GM18502 (cell line): ENCODE measurements around the gene GGA3.
"Not testable (repeated sequence)": the region's sequence is repeated elsewhere in the genome, so short reads cannot be mapped to it uniquely, and the experiment has no call there.

ENCODE experiments used
- ATAC-seq: cut with Tn5 transposase; IDR thresholded peaks from one replicate; pipeline ENCODE4 v1.9.1; 2021; ENCODE audit warnings: mild to moderate bottlenecking; ENCODE audit not compliant: unreplicated experiment, poor library complexity

Gene GGA3

DNA sequence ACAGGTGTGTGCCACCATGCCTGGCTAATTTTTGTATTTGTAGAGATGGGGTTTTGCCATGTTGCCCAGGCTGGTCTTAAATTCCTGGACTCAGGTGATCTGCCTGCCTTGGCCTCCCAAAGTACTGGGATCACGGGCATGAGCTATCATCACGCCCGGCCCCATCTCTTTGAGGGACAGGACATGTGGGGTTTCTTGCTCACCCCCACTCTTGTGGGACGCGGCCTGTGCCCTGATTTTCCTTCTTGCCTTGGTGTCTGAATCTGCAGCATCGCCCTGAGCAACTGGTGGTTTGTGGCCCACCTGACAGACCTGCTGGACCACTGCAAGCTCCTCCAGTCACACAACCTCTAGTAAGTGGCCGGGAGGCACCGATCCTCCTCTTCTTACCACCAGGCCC lies 30.3 kb downstream of the GGA3 start:
- ATAC-seq: no peak

DNA sequence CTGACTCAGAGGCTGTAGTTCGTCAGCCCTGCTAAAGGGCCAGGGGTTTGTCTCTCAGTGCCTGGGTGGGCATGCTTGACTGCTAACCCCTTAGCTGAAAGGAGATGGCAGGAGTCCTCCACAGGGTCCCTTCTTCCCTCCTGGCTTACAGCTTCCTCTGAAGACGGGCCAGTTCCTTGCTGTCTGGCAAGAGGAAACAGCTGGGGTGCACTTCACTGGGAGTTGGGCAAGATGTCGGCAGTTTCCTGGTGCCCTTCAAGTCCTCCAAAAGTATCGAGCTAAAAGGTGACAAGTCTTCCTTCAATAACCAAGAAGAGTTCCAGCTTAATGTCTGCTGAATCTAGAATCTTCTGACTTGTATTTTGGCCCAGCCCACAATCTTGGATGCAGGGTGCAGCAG lies 32.6 kb downstream of the GGA3 start:
- no peak for ATAC-seq

GRCh38 chr17:75228305-75228704 lies 33.1 kb downstream of the GGA3 start:
- ATAC-seq: no peak

GRCh38 chr17:75227729-75228128 lies 33.7 kb downstream of the GGA3 start:
- ATAC-seq: no peak

DNA sequence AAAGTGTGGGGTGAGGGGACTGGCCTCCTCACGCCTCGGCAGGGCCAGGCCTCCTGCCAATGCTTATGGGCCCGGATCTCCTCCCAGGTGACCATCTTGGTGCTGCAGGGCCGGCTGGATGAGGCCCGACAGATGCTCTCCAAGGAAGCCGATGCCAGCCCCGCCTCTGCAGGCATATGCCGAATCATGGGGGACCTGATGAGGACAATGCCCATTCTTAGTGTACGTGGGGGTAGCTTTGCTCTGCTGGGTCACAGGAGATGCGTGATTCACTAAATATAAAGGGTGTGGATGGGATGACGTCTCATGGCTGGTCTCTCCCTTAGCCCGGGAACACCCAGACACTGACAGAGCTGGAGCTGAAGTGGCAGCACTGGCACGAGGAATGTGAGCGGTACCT lies 36.4 kb downstream of the GGA3 start:
- no peak for ATAC-seq

DNA sequence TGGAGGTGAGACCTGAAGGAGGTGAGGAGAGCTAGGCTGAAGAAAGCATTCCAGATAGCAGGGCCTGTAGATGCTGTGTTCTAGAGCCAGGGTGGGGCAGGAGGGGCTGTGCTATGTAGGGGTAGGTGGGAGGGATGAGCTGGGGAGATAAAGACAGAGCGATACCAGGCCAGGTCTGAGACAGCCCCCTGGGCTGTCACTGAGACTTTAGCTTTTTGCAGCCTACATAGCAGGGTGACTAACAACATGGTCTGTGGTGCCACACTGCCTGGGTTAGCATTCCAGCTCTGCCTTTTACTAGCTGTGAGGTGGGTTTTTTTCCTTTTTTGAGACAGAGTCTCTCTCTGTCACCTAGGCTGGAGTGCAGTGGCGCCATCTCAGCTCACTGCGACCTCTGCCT lies 41.6 kb downstream of the GGA3 start:
- ATAC-seq: no peak

GRCh38 chr17:75218131-75218530 lies 43.3 kb downstream of the GGA3 start:
- ATAC-seq: no peak

GRCh38 chr17:75209061-75209460 lies 52.3 kb downstream of the GGA3 start:
- ATAC-seq: no peak

DNA sequence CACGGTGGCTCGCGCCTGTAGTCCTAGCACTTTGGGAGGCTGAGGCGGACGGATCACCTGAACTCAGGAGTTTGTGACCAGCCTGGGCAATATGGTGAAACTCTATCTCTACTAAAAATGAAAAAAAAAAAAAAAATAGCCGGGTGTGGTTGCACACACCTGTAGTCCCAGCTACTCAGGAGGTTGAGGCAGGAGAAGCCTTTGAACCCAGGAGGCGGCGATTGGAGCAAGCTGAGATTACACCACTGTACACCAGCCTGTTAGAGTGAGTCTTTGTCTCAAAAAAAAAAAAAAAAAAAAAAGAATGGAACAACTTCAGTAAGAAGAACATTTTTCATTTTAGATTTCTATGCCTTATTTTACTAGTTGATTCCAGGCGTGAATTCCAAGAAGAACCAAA lies 53.2 kb downstream of the GGA3 start:
- ATAC-seq: no peak

GRCh38 chr17:75207760-75208159 lies 53.6 kb downstream of the GGA3 start:
- no peak for ATAC-seq

DNA sequence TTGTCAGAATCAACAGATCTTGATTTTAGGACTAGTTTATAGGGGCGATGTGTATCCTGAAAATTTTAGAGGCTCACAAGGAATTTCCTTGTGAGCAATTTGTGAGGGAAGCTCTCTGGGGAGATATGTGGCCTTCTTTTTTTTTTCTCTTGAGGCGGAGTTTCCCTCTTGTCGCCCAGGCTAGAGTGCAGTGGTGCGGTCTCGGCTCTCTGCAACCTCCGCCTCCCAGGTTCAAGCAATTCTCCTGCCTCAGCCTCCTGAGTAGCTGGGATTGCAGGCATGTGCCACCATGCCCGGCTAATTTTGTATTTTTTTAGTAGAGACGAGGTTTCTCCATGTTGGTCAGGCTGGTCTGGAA lies 54.4 kb downstream of the GGA3 start:
- not testable (repeated sequence) for ATAC-seq

DNA sequence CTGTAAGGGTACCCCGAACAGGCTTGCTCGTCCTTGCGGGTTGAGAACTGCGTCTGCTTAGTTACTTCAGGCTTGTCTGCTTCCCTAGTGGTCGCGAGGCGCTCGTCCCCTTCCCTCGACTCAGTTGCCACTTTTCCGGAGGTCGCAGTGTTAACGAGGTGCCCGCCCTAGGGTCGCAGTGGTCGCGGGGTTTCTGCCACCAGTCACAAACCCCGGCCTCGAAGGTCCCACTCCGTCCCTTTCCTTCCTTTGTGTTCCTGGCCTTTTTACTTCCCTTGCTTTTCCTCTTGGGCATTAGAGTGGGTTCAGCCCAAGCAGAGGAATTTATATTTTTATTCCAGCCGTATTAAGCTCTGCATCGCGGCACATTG lies 55.6 kb downstream of the GGA3 start:
- ATAC-seq: peak; percentile 13

DNA sequence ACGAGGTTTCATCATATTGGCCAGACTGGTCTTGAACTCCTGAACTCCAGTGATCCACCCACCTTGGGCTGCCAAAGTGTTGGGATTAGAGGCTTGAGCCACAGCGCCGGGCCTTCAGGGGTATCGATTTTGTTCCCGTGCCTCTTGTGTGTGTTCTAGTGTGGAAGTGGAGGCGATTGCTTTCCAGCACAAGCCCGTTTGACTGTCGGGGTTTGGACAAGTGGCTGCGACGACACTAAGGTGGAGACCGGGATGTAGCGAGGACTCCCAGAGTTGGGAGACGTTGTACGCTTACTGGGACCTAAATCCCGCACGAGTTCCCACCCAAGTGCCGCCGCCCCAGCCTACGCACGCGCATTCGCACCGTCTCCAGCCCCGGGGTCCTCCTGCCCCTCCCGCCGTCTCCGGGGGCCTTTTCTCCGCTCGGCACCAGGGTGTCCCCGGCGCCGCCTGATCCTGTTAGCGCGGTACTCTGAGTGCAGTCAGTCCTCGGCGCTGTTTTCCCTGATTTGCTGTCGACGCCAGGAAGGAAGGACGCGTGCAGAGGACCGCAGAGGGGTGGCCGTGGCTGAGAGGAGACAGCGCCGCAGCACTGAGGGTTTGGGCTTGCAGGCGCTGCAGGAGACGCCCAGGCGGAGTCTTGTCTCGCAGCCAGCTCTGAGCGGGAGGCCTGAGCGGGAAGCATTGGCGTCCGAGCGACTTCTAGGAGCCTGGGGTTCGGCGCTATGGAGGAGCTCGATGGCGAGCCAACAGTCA lies 56.2 kb downstream of the GGA3 start, which contains the start of gene NUP85:
NUP85 (plus strand) TSS at position 643 of the 756 bp plus-strand sequence; CDS start at position 726, 83 bp downstream.
- peak; percentile 73 for ATAC-seq

GRCh38 chr17:75199886-75200618 lies 61.4 kb downstream of the GGA3 start:
- ATAC-seq: no peak

- no peak for ATAC-seq
These were observed 66.5 kb downstream of the GGA3 start for GRCh38 chr17:75194879-75195278.

- no peak for ATAC-seq
These were observed 69.8 kb downstream of the GGA3 start for GRCh38 chr17:75191584-75191983.

DNA sequence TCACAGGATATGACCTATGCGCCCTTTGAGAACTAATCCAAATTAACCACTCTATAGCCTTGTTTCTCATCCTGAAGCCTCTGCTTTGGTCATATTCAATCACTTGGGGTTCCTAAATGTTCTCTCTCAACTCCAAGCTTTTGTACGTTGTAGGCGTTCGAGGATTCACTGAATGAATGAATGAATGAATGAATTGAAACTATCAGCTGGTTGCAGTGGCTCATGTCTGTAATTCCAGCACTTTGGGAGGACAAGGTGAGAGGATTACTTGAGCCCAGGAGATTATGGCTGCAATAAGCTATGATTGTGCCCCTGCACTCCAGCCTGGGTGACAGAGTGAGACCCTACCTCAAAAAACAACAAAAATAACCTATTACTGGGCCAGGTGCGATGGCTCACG lies 72.8 kb downstream of the GGA3 start:
- no peak for ATAC-seq
